IMR-90 (cell line): ENCODE data around the gene ADAT1. TPM values are rescaled to one million over a fixed set of nuclear protein-coding genes. Genes with fewer than 3 reads are reported as not detected.

ENCODE experiments used
- ATAC-seq: fragments of 200-7000 bp; cut with Tn5 transposase; 2 replicates; pipeline ENCODE4 v1.9.1; 2020; ENCODE audit warnings: low read depth, mild to moderate bottlenecking, moderate library complexity
- BruUV-seq: library from RNA; stranded (reverse); fragments of 400-500 nt; replicated peaks from 2 replicates; lab custom pipeline; 2021; lab: Mats Ljungman, UMichigan
- CTCF ChIA-PET: fragments of 300-600 bp; formaldehyde crosslinking; extraction: SDS; loops from one replicate; lab custom pipeline; 2021; ENCODE audit warnings: antibody characterized with exemption; lab: Yijun Ruan, JAX
- POLR2A ChIA-PET: fragments of 300-600 bp; sonication (Branson Sonifier 250); formaldehyde crosslinking; loops from one replicate; lab custom pipeline; 2022; ENCODE audit warnings: antibody characterized with exemption; ENCODE audit not compliant: unreplicated experiment; lab: Charles Lee
- DNase-seq: peaks from one replicate; pipeline ENCODE4 v3.0.0; 2013
- H2AFZ ChIP-seq: replicated peaks from 2 replicates; pipeline ENCODE3; 2013; ENCODE audit warnings: low read length, mild to moderate bottlenecking; ENCODE audit not compliant: poor library complexity
- H2AK5ac ChIP-seq: 2 replicates; pipeline ENCODE4 v1.6.1; 2013; ENCODE audit warnings: low read depth, low read length, inconsistent platforms
- H2AK9ac ChIP-seq: replicated peaks from 2 replicates; pipeline ENCODE3; 2013; ENCODE audit warnings: mild to moderate bottlenecking, low read depth, low read length, moderate library complexity; ENCODE audit not compliant: poor library complexity
- H2BK120ac ChIP-seq: 2 replicates; pipeline ENCODE4 v1.6.1; 2013; ENCODE audit warnings: low read depth, low read length, inconsistent platforms
- H2BK15ac ChIP-seq: 3 replicates; pipeline ENCODE4 v1.6.1; 2013; ENCODE audit warnings: low read depth, low read length, inconsistent platforms
- H2BK20ac ChIP-seq: 2 replicates; pipeline ENCODE4 v1.6.1; 2013; ENCODE audit warnings: low read depth, mild to moderate bottlenecking, inconsistent platforms, low read length, moderate library complexity
- H2BK5ac ChIP-seq: 2 replicates; pipeline ENCODE4 v1.6.1; 2013; ENCODE audit warnings: mild to moderate bottlenecking, low read depth, low read length, inconsistent platforms; ENCODE audit not compliant: poor library complexity, severe bottlenecking
- H3K14ac ChIP-seq: replicated peaks from 2 replicates; pipeline ENCODE4 v1.6.1; 2013; ENCODE audit warnings: low read depth, low read length, inconsistent platforms
- H3K18ac ChIP-seq: 2 replicates; pipeline ENCODE4 v1.6.1; 2013; ENCODE audit warnings: low read depth, low read length, control low read depth
- H3K23ac ChIP-seq: 2 replicates; pipeline ENCODE4 v1.6.1; 2013; ENCODE audit warnings: low read depth, low read length, inconsistent platforms
- H3K27ac ChIP-seq: 2 replicates; pipeline ENCODE4 v1.5.1; 2013; ENCODE audit warnings: mild to moderate bottlenecking, control low read depth, low read length; ENCODE audit not compliant: insufficient read depth
- H3K27me3 ChIP-seq: 2 replicates; pipeline ENCODE4 v1.6.1; 2013; ENCODE audit warnings: low read length; ENCODE audit not compliant: control insufficient read depth, insufficient read depth
- H3K36me3 ChIP-seq: 2 replicates; pipeline ENCODE4 v1.6.1; 2013; ENCODE audit warnings: low read length, mixed read lengths; ENCODE audit not compliant: control insufficient read depth, insufficient read depth
- H3K4ac ChIP-seq: 2 replicates; pipeline ENCODE4 v1.6.1; 2013; ENCODE audit warnings: low read depth, low read length, inconsistent platforms
- H3K4me1 ChIP-seq: 2 replicates; pipeline ENCODE4 v1.6.1; 2013; ENCODE audit warnings: low read length, mixed read lengths; ENCODE audit not compliant: control insufficient read depth, insufficient read depth
- H3K4me2 ChIP-seq: 2 replicates; pipeline ENCODE4 v1.6.1; 2013; ENCODE audit warnings: low read depth, mild to moderate bottlenecking, control low read depth, low read length, moderate library complexity
- H3K4me3 ChIP-seq: 2 replicates; pipeline ENCODE4 v1.5.1; 2013; ENCODE audit warnings: low read depth, mild to moderate bottlenecking, control low read depth, low read length, moderate library complexity; ENCODE audit not compliant: insufficient read depth
- H3K56ac ChIP-seq: 2 replicates; pipeline ENCODE4 v1.6.1; 2013; ENCODE audit warnings: low read length, inconsistent platforms; ENCODE audit not compliant: insufficient read depth; ENCODE audit errors: extremely low read depth
- H3K79me1 ChIP-seq, 2 experiments: 2 replicates each; pipeline ENCODE4 v1.6.1; 2013; ENCODE audit warnings: low read length in 2 of 2, inconsistent platforms in 1 of 2, low read depth in 1 of 2
- H3K9ac ChIP-seq: 2 replicates; pipeline ENCODE4 v1.6.1; 2013; ENCODE audit warnings: low read depth, low read length, control low read depth
- H3K9me1 ChIP-seq: 2 replicates; pipeline ENCODE4 v1.6.1; 2013; ENCODE audit warnings: low read length, inconsistent platforms; ENCODE audit not compliant: insufficient read depth
- H3K9me3 ChIP-seq: 2 replicates; pipeline ENCODE4 v1.6.1; 2013; ENCODE audit warnings: low read length; ENCODE audit not compliant: control insufficient read depth, insufficient read depth
- H4K20me1 ChIP-seq: 2 replicates; pipeline ENCODE4 v1.6.1; 2013; ENCODE audit warnings: low read length, inconsistent platforms; ENCODE audit not compliant: insufficient read depth
- H4K5ac ChIP-seq: 2 replicates; pipeline ENCODE4 v1.6.1; 2013; ENCODE audit warnings: mild to moderate bottlenecking, low read depth, low read length, control low read depth
- H4K8ac ChIP-seq, 2 experiments: 2 replicates each; pipeline ENCODE4 v1.6.1; 2013; ENCODE audit warnings: low read depth in 2 of 2, low read length in 2 of 2, control low read depth in 1 of 2, inconsistent platforms in 1 of 2
- H4K91ac ChIP-seq: 2 replicates; pipeline ENCODE4 v1.6.1; 2013; ENCODE audit warnings: low read depth, low read length, inconsistent platforms; ENCODE audit not compliant: insufficient read depth
- CEBPB ChIP-seq: IDR thresholded peaks from 2 replicates; pipeline ENCODE4 v1.6.1; 2012; ENCODE audit warnings: low read depth, low read length, improper control_type of control experiment
- FOS ChIP-seq: fragments of 150-350 bp; IDR thresholded peaks from 2 replicates; pipeline ENCODE4 v1.6.1; 2016; ENCODE audit warnings: low read depth, low read length
- POLR2A ChIP-seq: IDR thresholded peaks from 2 replicates; pipeline ENCODE4 v1.6.1; 2012; ENCODE audit warnings: mild to moderate bottlenecking, low read depth, low read length
- RCOR1 ChIP-seq: IDR thresholded peaks from 2 replicates; pipeline ENCODE4 v1.6.1; 2012; ENCODE audit warnings: mild to moderate bottlenecking, low read length, improper control_type of control experiment; ENCODE audit not compliant: insufficient replicate concordance
- SMC3 ChIP-seq: fragments of 150-350 bp; IDR thresholded peaks from 2 replicates; pipeline ENCODE4 v1.6.1; 2016; ENCODE audit warnings: low read depth, mild to moderate bottlenecking, antibody characterized with exemption, low read length, moderate library complexity
- WGBS, 2 experiments: methylation state at CpG; one replicate each; pipeline versions ENCODE4 v1.1.5 to v1.1.7; 2013; ENCODE audit warnings: missing lambda C conversion rate in 2 of 2; ENCODE audit not compliant: insufficient read length in 1 of 2; ENCODE audit errors: extremely low coverage in 2 of 2; 5-methylcytosine and 5-hydroxymethylcytosine counted together
- dilution Hi-C: fragments of 300-500 bp; cut with HindIII; formaldehyde crosslinking; loops from one replicate; pipeline ENCODE4 v1.14.3; 2018; ENCODE audit warnings: low sequenced_read_pairs; ENCODE audit not compliant: unreplicated experiment
- in situ Hi-C: fragments of 300-500 bp; cut with MboI; formaldehyde crosslinking; loops from 3 replicates; pipeline ENCODE4 v1.14.3; 2019; ENCODE audit warnings: low sequenced_read_pairs, inconsistent platforms, mixed read lengths
- intact Hi-C: fragments of 100-400 bp; cut with micrococcal nuclease; formaldehyde crosslinking; loops from 2 replicates; pipeline ENCODE4 v1.10.0; 2022
- polyA plus RNA-seq, 3 experiments: library from polyadenylated mRNA; depleted of rRNA; stranded (reverse); fragments of >200 nt; gene quantifications; 2 replicates each; pipeline ENCODE4 v1.2.3, GENCODE V29; 2012; ENCODE audit warnings: low replicate concordance in 1 of 3
- total RNA-seq: library from RNA; depleted of rRNA; stranded (reverse); fragments of >200 nt; gene quantifications from 2 replicates; pipeline ENCODE4 v1.2.3, GENCODE V29; 2012
- TF ChIP-seq, protein P1 (sequence below): fragments of 150-350 bp; IDR thresholded peaks from 2 replicates; pipeline ENCODE4 v1.6.1; 2017; ENCODE audit warnings: mild to moderate bottlenecking, antibody characterized with exemption, low read length, low read depth

ADAT1 gene
- total and polyA plus RNA-seq, 2 of the 4 experiments (the other 2 are of a cell fraction): 22.7 to 52.9 TPM

DNA sequence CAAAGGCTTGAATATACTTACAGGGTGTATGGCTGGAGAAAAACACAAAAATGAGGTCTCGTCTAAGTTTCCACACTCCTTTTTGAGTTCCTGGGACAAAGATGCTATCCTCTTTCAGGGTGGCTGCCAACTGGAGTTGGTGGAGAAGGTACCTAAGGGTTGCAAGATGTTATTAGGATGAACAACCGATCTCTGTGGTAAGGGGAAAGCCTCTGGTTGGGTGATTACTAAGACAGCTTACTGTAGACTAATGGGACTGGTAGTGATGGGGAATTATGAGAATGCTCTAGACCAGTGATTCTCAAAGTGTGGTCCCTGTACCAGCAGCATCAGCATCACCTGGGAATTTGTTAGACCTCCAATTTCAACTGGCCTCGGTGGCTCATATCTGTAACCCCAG, 6.0 kb downstream of the ADAT1 start:
- no peak overlapping the region for H2AK5ac ChIP-seq
- H4K91ac ChIP-seq: no peak overlapping the region
- peaks cover 2% of the 10 kb centered on the region for H3K4me1 ChIP-seq
- H3K27me3 ChIP-seq: no peaks in the 10 kb centered on the region
- H2AK9ac ChIP-seq: no peak overlapping the region
- H3K4me3 ChIP-seq: no peak overlapping the region
- peaks cover 17 to 19% of the 10 kb centered on the region in 2 experiments for H3K79me1 ChIP-seq
- DNase-seq: no peak
- no peak overlapping the region for H2BK20ac ChIP-seq
- H3K23ac ChIP-seq: no peak overlapping the region
- no peaks in the 10 kb centered on the region for H3K9me3 ChIP-seq
- no peak overlapping the region for H2AFZ ChIP-seq
- H3K56ac ChIP-seq: no peak overlapping the region
- H4K8ac ChIP-seq: no peak overlapping the region
- intact Hi-C loops: no loop called here
- no TSS peak for BruUV-seq
- in situ Hi-C loops: no loop called here
- H2BK15ac ChIP-seq: no peak overlapping the region
- no peak overlapping the region for H3K9ac ChIP-seq
- ATAC-seq: no peak
- H3K36me3 ChIP-seq: peaks cover 40% of the 10 kb centered on the region
- no CpG with 5 or more reads among the region's 3 CpGs for WGBS, 2 experiments
- H2BK120ac ChIP-seq: no peak overlapping the region
- TF ChIP-seq SMC3: no peak
- no peak for TF ChIP-seq FOS
- TF ChIP-seq, protein P1, sequence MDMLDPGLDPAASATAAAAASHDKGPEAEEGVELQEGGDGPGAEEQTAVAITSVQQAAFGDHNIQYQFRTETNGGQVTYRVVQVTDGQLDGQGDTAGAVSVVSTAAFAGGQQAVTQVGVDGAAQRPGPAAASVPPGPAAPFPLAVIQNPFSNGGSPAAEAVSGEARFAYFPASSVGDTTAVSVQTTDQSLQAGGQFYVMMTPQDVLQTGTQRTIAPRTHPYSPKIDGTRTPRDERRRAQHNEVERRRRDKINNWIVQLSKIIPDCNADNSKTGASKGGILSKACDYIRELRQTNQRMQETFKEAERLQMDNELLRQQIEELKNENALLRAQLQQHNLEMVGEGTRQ: no peak
- TF ChIP-seq CEBPB: no peak
- TF ChIP-seq RCOR1: no peak
- no peak for TF ChIP-seq POLR2A
- no peak overlapping the region for H3K27ac ChIP-seq
- H3K18ac ChIP-seq: no peak overlapping the region
- no peaks in the 10 kb centered on the region for H4K20me1 ChIP-seq
- H3K4me2 ChIP-seq: no peak overlapping the region
- H3K9me1 ChIP-seq: no peaks in the 10 kb centered on the region; the same call in 1 of the 2 replicates
- dilution Hi-C loops: no loop called here
- ChIA-PET CTCF (interaction anchor here (0.6 kb wide), 1 partner anchor 151 kb away, joined by 5 read pairs; no protein-coding TSS in a partner anchor), POLR2A (no interaction called here)
- no peak overlapping the region for H4K5ac ChIP-seq
- H3K4ac ChIP-seq: no peak overlapping the region
- no peak overlapping the region for H3K14ac ChIP-seq
- no peak overlapping the region for H2BK5ac ChIP-seq
